Measurements from ENCODE around the gene ZNF335.
"Not testable (repeated sequence)": the region's sequence is repeated elsewhere in the genome, so short reads cannot be mapped to it uniquely, and the experiment has no call there.

- not testable (repeated sequence) for TF ChIP-seq CTCF, POLR2A (IDR thresholded peaks at IDR 0.05)
Measured at GRCh38 chr20:45931680-45932079, 40.3 kb downstream of the ZNF335 start.
